ENCODE data around the gene LHX4.
"Not testable (repeated sequence)": the region's sequence is repeated elsewhere in the genome, so short reads cannot be mapped to it uniquely, and the experiment has no call there.

The LHX4 gene

GRCh38 chr1:180197231-180197630, 32.8 kb upstream of the LHX4 start:
- no peak for DNase-seq (ENCODE audit: low read depth in 2 of 2)

GRCh38 chr1:180198196-180198595, 31.9 kb upstream of the LHX4 start:
- no peak for DNase-seq (ENCODE audit: low read depth in 2 of 2)

GRCh38 chr1:180198611-180199010, 31.5 kb upstream of the LHX4 start:
- DNase-seq (ENCODE audit: low read depth in 2 of 2) = no peak

- no peak for DNase-seq (ENCODE audit: low read depth in 2 of 2)
Observed at GRCh38 chr1:180199018-180199417, 31.0 kb upstream of the LHX4 start.

GRCh38 chr1:180201451-180202200, 28.4 kb upstream of the LHX4 start:
- no peak for DNase-seq (ENCODE audit: low read depth in 2 of 2)

- not testable (repeated sequence) for DNase-seq (ENCODE audit: low read depth in 2 of 2)
Observed at GRCh38 chr1:180202588-180202987, 27.5 kb upstream of the LHX4 start.

GRCh38 chr1:180204231-180204630, 25.8 kb upstream of the LHX4 start:
- DNase-seq (ENCODE audit: low read depth in 2 of 2) = no peak

- no peak for DNase-seq (ENCODE audit: low read depth in 2 of 2)
Observed at GRCh38 chr1:180206581-180206980, 23.5 kb upstream of the LHX4 start.

GRCh38 chr1:180208264-180208663, 21.8 kb upstream of the LHX4 start:
- DNase-seq (ENCODE audit: low read depth in 2 of 2) = no peak

- DNase-seq (ENCODE audit: low read depth in 2 of 2) = no peak
Observed at GRCh38 chr1:180210008-180210620, 19.9 kb upstream of the LHX4 start.

GRCh38 chr1:180211156-180211859, 18.8 kb upstream of the LHX4 start:
- DNase-seq (ENCODE audit: low read depth in 2 of 2) = no peak

GRCh38 chr1:180211860-180212229, 18.2 kb upstream of the LHX4 start:
- DNase-seq (ENCODE audit: low read depth in 2 of 2) = no peak

GRCh38 chr1:180213401-180214170, 16.5 kb upstream of the LHX4 start:
- no peak for DNase-seq (ENCODE audit: low read depth in 2 of 2)

GRCh38 chr1:180215856-180216625, 14.0 kb upstream of the LHX4 start:
- no peak for DNase-seq (ENCODE audit: low read depth in 2 of 2)

- no peak for DNase-seq (ENCODE audit: low read depth in 2 of 2)
Observed at GRCh38 chr1:180217006-180217405, 13.1 kb upstream of the LHX4 start.

GRCh38 chr1:180218806-180219765, 11.0 kb upstream of the LHX4 start:
- DNase-seq (ENCODE audit: low read depth in 2 of 2) = no peak

- DNase-seq (ENCODE audit: low read depth in 2 of 2) = no peak
Observed at GRCh38 chr1:180219776-180220175, 10.3 kb upstream of the LHX4 start.

GRCh38 chr1:180221462-180221861, 8.6 kb upstream of the LHX4 start:
- DNase-seq (ENCODE audit: low read depth in 2 of 2) = no peak

GRCh38 chr1:180224902-180225301, 5.2 kb upstream of the LHX4 start:
- no peak for DNase-seq (ENCODE audit: low read depth in 2 of 2)

- no peak for DNase-seq (ENCODE audit: low read depth in 2 of 2)
Observed at GRCh38 chr1:180225403-180225802, 4.7 kb upstream of the LHX4 start.

Data from stimulated activated CD4-positive, alpha-beta T cell treated with anti-CD3 and anti-CD28 coated beads, Interleukin-1b, Interleukin-23, amount 100 ng/mL, for 1 hour (primary cell).